GM18519 (cell line): ENCODE measurements around the gene RDH13.
"Not testable (repeated sequence)": the region's sequence is repeated elsewhere in the genome, so short reads cannot be mapped to it uniquely, and the experiment has no call there.

ENCODE experiments used
- ATAC-seq: cut with Tn5 transposase; IDR thresholded peaks from one replicate; pipeline ENCODE4 v1.9.1; 2021; ENCODE audit warnings: mild to moderate bottlenecking, moderate library complexity; ENCODE audit not compliant: unreplicated experiment, low FRiP score

Gene RDH13, protein sequence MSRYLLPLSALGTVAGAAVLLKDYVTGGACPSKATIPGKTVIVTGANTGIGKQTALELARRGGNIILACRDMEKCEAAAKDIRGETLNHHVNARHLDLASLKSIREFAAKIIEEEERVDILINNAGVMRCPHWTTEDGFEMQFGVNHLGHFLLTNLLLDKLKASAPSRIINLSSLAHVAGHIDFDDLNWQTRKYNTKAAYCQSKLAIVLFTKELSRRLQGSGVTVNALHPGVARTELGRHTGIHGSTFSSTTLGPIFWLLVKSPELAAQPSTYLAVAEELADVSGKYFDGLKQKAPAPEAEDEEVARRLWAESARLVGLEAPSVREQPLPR

DNA sequence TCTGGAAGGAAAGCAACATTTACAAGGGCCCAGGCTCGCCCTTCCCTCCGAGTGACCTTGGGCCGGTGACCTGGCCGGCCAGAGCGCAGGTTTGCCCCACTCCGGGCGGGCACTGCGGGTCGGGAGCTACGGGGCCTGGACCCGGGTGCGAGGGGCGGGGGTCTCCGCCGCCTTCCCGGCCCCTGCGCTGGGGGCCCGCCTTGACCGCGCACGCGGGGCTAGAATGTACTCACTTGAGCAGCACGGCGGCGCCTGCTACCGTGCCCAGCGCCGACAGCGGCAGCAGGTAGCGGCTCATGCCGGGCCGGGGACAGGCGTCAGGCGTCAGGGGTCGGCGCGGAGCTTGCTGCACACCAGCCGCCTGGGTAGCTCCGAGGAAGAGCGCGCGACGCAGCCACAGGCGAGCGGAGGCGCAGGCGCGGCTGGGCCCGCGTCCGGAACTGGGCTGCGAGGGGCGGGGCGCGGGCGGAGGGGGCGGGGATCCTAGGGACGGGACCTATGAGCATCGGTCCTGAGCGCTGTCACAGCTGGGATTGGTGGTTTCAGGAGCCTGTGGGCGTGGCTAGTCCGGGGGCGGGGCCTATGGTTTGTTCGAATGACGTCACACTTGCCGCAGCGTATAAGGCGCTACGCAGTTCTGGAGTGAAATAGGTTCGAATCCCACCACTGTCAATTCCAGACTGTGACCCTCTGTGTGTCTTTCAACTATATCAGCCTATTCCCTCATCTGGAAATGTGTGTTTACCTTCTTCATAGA is at the start of gene RDH13:
Gene RDH13 (minus strand): TSS at position 414 of the 757 bp plus-strand sequence. CDS start 116 bp downstream, at position 298.
- ATAC-seq, result no peak

DNA sequence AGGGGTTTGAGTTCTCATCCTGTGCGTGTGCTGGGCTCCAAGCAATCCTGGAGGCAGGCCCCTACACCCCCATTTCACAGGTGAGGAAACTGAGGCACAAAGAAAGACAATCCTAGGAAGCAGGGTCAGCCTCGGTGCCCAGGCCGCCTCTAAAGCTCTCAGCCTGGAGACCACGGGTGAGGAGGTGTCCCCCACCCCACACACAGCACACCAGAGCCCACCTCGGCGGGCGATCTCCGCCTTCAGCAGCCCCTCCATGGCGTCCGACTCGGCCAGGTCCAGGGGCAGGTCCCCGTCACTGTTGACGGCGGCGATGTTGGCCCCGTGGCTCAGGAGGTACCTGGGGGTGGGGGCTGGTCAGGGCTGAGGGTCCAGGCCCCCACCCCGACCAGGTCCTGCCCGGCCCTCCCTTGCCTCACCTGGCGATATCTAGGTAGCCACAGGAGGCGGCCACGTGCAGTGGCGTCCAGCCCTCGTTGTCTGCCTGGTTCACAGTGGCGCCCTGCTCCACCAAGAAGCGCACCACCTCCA is 49.4 kb upstream of the RDH13 start:
- ATAC-seq, result no peak

DNA sequence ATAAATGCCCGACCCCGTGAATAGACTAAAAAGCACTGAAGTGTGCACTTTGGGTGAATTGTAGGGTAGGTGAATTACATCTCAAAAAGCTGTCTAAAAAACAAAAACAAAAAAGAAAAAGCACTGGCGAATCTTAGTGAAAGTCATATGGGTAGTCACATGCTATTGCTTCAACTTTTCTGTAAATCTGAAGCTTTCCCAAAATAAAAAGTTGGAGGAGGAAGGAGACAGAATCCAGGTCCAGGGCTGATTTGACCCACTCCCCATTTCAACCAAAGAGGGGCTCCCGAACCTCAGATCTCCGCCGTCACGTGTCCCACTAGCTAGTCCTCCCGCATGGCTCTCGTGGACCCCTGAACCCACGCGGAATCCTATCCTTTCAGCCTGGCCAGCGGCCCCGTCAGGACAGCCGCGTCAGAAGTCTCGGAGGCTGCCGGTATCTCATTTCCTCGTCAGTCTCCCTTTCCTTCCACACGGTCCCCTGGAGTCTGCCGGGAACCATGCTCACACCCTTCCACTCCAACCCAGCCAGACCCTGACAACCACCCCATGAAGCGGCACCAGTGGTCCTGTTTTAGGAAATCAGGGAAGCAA is 48.4 kb upstream of the RDH13 start:
- no peak for ATAC-seq

DNA sequence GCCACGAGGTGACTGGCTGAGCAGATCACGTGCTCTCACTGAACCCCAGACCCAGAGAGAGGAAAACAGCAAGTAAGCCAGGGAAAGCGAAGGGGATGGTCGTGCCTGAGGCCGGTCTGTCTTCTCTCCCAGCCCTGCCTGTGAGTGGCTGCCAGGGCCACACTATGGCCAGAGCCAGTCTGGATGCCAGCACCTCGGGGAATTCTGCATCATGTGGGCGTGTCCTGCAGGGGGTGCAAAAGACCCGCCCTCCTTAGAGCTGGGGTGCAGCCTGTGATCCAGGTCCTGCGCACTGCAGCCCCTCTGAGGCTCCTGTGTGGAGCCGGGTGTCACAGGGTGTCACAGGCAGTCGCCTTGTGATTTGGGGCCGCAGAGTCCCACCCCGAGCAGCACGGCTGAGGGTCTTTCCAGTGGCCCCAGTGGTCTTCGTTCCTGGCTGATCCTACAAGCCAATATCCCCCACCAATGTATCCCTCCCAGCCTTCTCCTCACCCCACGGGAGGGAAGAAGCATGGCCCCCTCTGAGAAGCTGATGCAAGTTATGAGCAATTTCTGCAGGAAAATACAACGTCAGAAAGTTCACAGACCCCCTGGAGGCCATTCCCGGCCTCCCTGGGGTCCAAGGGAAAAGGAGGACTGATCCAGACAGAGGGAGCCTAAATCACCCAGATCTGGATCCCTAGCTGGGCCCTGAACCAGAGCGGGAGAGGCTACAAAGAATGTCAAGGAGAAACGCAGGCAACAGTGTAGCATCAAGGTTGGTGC is 46.8 kb upstream of the RDH13 start:
- ATAC-seq, result no peak

DNA sequence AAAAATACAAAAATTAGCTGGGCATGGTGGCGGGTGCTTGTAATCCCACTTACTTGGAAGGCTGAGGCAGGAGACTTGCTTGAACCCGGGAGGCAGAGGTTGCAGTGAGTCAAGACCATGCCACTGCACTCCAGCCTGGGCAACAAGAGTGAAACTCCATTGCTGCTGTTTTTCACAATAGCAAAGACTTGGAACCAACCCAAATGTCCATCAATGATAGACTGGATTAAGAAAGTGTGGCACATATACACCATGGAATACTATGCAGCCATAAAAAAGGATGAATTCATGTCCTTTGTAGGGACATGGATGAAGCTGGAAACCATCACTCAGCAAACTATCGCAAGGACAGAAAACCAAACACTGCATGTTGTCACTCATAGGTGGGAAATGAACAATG is 44.3 kb upstream of the RDH13 start:
- not testable (repeated sequence) for ATAC-seq

DNA sequence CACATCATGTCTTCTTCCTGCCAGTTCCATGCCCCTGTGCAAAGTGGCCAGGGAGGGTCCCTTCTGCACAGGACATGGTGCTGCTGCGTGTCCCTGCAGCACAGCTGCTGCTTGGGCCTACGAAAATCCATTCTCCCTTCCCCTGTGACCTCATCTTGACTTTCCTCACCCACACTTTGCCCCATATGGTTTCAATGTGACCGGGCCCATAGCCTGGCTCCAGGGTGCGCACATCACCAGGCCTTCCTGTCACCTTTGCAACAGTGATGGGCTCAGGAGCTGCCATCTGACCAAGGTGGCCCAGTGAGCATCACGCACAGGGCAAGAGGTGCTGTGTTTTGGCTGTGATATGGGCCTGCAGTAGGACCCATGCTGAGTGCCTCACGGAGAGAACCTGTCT is 43.6 kb upstream of the RDH13 start:
- ATAC-seq, result no peak

DNA sequence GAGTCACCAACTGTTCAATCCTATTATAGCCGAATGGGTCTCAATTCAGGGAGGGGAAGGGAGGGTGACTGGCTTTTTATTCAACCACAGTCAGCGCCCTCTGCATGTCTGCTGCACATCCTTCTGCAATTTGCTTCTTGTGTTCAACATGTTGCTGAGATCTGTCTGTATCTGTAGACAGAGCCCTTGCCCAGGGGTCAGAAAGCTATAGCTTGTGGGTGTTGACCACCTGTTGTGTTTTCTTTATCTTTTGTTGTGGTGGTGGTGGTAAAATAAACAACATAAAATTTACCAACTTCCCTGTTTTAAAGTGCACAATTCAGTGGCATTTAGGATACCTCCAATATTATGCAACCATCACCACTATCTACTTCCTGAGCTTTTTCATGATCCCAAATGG is 42.3 kb upstream of the RDH13 start:
- ATAC-seq, result no peak

DNA sequence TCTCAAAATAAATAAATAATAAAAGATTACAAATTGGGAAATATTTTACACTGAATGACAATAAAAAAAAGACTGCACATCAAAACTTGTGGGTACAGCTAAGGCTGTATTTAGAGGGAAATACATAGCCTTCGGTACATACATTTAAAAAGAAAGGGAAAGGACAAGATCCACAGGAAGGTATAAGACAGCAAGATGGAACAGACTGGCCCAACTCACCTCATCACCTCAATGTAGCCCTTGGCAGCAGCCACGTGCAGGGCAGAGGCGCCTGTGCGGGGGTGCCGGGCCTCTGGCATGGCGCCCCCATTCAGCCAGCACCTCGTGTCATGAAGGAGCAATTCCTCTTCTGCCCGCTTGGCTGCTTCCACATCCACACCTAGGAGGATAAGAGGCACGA is 40.2 kb upstream of the RDH13 start:
- ATAC-seq, result no peak

DNA sequence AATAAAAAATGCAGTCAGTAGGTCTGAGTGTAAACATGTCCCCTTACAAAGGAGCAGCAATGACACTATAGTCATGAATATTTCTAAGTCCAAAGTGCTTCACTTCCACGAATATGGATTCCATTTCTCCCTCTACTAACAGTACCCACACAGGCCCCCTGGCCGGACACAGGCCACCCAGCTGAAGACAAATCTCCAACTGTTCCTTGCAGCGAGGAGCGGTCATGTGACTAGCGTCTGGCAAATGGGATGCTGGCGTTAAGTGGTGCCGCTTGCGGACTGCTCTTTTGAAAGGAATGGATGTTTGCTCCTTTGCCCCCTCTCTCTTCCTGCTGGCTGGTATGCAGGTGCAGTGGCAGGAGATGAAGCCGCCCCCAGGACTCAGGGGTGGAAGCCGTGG is 38.3 kb upstream of the RDH13 start:
- ATAC-seq, result no peak

DNA sequence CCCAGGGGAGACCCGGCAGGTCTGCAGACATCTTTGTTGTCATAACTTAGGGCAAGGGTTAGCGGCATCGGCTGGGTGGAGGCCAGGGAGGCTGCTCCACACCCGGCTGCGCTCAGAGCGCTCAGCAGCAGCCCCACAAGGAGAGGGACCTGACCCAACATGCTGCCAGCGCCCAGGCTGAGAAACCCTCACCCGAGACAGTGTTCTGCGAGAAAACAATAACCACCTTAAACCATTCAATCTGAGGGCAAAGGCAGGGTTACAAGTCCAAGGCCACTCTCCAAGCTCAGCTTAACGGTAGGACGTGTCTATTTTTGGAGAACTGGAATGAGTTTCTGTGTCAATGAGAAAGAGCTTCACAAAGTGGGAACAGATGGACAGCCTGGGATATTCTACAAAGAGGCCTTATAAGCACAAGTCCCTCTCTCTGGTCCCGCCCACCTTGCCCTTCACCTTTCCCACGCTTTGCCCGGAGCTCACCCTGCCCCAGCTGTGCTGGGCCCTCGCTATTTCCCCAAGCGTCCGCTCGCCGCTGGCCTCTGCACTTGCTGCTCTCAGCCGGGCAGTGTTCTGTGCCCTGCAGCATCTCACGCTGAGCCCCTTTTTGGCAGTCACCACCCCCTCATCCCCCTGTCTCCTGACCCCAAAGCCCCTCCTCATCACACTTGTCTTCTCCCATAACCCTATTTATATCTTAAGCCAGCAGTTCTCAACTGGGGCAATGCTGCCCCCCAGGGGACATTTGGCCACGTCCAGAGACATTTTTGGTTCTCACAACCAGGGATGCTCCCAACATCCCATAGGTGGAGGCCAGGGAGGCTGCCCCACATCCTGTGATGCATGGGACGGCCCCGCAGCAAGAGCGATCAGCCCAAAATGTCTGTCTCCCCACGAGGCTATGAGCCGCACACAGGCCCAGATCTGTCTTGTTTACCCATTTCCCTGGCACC is 36.9 kb upstream of the RDH13 start:
- no peak for ATAC-seq

DNA sequence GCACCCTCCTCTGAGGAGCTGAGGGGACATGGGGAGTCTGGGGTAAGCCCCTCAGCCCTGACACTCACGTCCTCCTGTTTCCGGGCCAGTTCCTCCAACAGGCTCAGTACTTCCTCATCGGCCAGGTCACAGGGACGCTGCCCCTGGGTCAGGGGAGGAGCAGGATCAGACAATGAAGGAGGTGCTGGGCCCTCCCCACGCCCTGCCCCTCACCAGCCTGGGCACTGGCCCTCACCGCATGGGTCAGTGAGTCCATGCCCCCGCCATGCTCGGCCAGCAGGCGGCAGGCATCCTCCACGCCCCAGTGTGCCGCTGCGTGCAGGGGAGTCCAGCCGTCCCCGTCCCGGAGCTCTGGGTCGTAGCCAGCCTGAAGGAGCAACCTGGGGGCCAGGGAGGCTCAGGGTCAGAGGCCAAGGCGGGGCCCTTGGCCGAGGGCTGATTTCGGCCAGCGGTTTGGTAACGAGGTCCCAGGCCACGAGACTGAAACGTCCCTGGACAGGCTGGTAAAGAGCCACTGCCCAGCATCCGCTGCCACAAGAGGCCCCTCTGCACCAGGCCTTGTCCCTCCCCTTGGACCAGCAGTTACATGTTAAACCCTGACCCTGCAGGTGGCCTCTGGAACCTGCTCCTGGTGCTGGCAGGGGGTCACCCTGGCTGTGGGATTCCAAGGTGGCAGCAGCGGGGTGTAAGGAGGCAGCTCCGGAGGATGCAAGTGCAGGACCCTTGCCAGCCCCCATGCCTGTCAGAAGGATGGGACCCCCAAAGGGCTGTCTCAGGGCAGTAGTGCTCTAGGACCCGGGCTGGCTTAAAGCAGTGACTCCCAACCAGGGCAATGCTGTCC is 36.0 kb upstream of the RDH13 start:
- ATAC-seq, result no peak

DNA sequence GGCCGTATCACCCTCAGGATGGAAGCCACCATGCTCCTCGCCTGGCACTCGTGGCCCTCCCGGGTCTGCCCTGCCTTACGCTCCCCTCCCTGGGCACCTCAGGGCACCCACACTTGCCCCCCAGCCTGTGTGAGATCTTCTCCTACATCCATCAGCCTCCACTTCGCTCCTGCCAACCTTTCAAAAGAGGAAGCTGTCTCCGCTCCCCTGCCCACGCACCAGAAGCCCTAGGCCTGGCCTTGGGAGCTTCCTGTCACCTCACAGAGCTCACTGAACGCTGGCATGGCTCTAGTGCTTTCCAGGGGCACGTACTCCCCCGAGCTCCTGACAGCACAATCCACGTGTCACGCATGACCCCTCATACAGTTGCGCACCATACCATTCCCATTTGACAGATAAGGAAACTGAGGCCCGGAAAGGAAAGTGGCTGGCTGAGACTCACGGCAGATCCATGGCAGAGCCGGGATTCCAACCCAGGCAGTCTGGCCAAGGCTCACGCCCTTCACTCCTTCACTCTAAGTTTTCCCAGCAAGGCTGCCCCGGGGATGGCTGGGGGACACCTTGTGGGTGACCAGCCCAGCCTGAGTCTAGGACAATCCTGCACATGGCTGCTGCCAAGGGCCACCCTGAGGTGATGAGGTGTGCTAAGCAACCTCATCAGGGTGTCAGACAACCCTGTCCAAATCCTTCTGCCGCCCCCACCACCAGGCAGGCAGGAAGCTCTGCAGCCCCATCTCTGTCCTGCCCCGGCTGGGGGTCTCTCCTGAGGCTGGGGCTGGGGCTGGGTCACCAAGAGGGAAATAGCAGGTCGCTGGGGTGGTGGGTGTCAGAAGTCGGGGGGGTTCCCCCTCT is 35.1 kb upstream of the RDH13 start:
- no peak for ATAC-seq

DNA sequence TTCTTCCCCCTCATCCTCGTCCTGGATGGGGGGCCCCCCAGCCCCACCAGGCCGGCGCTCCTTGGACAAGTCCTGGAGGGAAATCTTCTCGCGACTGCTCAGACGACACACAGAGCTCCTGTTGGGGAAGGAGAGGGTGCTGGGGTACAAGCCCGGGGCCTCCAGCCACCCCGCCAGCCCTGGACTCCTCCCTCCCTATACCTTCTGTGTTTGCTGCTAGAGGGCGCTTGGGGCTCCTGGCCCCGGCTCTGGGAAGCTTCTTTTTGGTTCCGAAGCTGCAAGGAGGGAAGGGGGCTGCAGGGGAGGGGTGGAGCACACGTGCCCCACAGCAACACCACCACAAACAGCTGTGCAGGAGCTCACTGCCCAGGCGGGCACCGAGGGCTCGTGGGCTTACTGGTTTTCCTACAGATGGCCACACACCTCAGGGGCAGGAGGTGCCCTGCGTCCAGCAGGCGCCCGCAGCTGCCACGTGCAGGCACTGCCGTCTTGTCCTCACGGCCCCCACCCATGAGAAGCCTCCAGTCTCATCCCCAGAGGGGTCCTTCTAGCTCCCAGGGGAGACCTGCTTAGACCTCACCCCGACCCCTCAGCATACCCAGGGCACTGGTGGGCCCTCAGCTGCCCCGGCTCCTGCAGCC is 33.2 kb upstream of the RDH13 start:
- ATAC-seq, result no peak

DNA sequence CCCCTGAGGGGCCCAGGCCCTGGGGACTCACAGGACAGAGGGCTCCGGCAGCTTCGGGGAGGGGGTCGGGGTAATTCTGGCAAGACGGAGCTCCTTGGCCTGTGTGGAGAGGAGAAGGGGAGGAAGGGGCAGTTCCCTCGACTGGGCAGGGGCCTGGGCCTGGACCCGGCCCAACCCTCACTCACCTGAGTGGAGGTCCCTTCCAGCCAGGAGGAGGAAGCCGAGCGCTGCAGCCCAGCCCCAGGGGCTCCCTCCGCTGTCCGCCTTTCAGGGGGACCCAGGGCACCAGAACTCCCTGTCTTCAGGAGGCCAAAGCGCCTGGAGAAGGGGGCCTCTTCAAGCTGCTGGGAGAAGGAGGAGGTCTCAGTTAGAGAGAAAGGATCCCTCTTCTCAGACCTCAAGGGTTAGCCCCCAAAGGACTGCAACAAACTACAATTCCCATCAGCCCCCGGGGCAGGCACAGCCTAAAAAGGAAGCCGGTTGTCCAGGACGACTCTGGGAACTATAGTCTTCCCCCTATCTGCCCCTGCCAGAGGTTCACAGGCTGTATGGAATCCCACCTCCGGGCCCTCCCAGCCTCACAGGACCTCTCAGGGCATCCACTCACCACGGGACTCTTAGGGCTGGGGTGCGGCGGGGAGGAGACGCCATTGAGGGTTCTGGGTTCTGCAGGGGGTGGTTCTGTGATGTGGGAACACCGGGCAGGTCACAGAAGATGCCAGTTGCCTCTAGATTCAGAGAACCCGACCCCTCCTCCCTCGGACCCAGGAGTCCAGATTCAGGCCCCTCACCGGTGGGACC is 32.5 kb upstream of the RDH13 start:
- no peak for ATAC-seq

DNA sequence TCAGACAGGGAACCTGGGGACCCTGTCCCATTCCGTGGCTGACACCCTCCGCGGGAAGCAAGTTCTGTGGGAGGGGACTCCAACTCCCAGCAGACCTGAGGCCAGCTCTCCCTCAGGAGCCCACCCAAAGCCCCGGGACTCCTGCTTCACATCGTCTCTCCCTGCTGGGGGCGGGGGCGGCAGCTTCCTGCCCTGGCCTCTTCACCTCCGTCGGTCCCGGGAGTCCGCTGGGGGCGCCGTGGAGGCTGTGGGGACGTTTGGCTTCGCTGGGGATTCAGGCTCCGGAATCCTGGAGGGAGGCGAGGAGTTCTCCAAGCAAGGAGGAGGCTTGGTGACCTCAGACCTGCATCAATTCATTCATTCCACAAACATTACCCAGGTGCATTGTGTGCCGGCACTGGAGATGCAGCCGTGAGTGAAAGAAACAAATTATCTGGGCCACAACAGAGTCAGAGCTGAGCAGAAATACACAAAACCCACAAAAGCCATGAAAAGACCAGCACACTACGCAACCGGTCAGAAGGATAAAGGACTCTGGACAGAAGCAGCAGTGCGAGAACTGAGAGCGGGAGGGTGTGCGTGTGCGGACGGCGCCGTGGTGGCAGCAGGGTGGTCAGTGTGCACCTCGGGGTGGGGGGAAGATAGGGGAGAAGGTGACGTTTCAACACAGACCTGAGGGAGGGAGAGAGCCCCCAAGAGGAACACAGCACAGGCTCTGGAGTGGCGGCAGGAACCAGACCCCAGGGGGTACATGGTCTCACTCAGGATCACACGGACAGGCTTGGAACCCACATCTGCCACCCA is 31.7 kb upstream of the RDH13 start:
- no peak for ATAC-seq
